Activated CD4-positive, alpha-beta T cell treated with anti-CD3 and anti-CD28 coated beads, Interleukin-2, Interleukin-4, amounts not matched to agents 100 ng/mL and 50 ng/mL, durations not matched to agents 16 hours and 8 hours (primary cell): ENCODE data around the gene PLPPR3.

ENCODE experiments used
- DNase-seq: peaks from one replicate; pipeline ENCODE4 v3.0.0-alpha.2; 2020; ENCODE audit warnings: low spot score

Gene PLPPR3

DNA sequence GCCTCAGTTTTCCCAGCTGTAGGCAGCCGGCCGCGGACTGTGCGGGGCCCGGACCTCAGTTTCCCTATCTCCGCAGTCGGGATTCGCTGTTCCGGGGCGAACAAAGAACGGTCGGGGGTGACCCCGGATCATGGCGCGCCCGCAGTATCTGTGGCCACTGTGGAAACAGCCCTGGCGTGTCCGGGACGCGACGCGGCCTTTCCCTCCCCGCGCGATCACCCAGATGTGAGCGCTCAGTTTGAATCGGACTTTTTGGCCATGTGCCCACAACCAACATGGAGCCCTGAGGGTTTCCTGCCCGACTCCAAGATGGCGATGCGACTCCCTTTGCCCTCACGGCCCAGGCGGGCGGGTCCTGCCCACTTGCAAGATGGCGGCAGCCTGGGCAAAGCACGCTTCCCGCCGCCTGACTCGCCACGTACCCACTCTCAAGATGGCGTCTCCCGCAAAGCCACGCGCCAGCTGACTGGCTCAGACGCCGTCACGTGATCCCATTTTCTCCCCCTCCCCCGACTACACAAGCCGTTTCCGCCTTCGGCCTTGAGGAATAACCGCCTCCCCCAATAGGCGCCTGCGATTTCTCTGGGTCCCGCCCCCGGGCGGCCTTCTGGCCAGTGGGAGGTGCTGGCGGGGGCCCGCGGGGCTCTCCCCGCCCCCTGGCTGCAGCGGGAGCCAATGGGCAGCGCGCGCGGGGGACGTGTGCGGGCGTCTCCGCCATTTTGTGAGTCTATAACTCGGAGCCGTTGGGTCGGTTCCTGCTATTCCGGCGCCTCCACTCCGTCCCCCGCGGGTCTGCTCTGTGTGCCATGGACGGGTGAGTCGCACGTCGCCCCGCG lies 24.8 kb downstream of the PLPPR3 start, which contains the start of gene PTBP1:
Gene PTBP1 (plus strand): TSS at position 761 of the 836 bp plus-strand sequence. CDS start 46 bp downstream, at position 807.
- DNase-seq: peak; percentile 100

DNA sequence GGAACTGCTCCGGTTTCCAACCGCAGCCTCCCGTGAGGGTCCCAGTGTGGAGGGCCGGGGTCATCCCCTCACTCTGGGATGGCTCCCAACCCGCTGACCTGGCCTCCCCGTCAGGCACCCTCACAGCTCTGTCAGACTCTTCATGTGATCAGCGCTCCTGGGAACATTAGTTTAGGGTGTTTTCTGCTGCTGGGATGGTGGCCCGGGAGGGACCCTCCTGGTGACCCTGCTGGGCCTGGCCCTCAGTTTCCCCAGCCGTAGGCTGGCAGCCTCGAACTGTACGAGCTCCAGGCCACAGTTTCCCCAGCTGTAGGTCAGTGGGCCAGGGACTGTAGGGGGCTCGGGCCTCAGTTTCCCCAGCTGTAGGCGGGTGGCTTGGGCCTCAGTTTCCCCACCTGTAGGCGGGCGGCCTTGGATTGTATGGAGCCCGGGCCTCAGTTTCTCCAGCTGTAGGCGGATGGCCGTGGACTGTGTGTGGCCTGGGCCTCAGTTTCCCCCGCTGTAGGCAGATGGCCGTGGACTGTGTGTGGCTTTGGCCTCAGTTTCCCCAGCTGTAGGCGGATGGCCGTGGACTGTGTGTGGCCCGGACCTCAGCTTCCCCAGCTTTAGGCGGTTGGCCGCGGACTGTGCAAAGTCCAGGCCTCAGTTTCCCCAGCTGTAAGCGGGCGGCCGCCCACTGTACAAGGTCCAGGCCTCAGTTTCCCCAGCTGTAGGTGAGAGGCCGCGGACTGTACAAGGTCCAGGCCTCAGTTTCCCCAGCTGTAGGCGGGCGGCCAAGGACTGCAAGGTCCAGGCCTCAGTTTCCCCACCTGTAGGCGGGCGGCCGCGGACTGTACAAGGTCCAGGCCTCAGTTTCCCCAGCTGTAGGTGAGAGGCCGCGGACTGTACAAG lies 25.8 kb downstream of the PLPPR3 start:
- DNase-seq: no peak

DNA sequence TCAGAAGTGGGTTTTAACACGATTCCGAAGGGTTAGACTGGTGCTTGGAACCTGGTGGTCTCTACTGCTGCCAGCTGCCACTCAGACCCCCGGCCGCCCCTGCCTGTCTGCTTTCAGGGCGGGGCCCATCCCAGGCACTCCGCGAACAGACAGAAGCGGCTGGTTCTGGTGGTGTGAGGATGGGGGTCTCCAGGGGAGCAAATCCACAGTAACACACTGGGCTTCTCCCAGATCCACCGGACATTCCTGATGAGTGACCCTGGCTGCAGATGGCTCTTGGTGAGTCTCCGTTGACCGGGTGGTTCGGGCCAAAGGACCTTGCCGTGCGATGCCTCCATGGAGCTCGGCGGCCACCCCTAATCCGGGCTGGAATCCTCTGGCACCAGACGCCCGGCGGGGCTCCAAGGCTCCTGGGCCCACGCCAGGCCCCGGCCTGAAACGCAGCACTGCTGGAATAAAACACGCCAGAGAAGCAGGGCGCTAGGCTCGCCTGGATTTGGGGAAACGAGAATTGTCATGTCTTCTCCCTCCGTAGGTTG lies 26.6 kb downstream of the PLPPR3 start:
- DNase-seq: no peak

DNA sequence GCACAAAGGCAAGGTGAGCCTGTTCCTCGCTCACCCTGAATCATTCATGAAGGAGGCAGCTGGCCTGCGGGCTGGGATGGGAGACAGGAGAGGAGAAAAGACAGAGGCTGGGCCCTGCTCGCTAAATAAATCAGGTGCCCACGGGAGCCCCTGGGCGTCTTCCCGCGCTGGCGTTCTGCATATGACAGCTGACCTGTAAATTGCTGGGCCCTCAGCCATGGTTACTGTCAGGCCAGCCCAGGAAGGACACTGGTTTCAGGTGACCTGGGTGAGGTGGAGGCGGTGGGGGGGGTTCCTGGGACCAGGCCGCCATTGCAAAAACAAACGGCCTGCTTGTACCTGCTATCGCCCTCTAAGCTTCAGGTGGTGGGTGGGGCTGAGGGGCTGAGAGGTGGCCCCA lies 27.9 kb downstream of the PLPPR3 start:
- no peak for DNase-seq

DNA sequence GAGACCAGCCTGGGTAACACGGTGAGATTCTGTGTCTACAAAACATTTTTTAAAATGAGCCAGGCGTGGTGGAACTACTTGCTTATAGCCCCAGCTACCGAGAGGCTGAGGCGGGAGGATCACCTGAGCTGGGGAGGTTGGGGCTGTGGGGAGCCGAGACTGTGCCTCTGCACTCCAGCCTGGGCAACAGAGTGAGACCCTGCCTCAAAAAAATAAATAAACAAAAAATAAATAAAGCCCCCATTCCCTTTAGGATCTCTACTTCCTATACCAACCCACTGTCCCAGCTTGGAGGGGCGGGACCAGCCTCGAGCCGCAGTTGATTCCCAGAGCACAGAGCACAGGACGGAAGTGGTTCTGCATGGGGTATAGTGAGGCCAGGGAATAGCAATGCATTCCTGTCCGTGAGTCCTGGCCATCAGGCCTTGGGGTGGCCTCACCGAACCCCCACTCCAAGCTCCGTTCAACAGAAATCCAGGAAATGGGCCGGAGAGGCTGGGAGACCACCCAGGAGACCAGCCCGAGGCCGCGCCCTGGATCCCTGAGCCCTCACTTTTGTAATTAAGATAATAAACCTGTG lies 29.4 kb downstream of the PLPPR3 start:
- DNase-seq: no peak

DNA sequence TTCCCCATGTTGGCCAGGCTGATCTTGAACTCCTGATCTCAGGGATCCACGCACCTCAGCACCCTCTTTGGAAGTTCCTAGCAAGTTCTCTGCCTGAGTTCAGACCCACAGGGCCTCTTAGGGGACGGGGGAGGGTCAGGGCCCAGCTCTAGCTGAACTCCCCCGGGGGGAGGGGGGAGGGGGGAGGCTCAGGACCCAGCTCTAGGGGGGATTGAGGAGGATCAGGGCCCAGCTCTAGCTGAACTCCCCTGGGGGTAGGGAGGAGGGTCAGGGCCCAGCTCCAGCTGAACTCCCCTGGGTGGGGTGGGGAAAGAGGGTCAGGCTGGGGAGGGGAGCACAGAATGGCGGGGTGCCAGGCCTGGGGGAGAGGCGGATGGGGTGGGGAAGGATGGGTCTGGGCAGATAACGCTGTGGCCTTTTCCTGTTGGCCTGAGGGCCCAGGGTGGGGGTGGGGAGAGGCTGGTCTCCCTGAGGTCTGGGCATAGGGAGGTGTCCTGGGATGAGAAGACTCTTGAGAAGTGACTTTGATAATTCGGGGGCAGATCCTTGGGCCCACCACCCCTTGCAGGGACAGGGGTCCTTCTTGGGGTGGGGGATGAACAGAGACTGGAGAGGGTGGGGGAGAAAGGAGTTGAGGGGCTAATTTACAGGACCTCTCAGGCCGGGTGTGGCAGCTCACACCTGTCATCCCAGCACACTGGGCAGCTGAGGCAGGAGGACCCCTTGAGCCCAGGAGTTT lies 30.0 kb downstream of the PLPPR3 start:
- no peak for DNase-seq

DNA sequence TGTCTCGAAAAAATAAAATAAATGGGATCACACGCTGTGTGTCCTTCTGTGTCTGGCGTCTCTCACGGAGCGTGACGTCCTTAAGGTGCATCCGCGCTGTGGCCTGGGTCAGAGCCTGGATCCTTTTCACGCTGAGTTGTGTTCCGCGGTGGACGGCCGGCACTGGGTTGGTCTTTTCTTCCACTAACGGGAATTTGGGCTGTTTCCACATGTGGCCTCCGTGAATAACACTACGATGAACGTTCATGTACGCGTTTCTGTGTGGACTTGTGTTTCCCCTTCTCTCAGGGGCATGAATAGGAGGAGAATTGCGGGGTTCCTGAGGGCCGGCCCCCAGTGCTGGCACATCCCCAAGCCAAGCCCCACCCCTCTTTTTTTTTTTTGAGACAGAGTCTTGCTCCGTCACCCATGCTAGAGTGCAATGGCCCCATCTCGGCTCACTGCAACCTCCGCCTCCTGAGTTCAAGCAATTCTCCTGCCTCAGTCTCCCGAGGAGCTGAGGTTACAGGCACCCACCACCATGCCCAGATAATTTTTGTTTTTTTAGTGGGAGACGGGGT lies 30.7 kb downstream of the PLPPR3 start:
- DNase-seq: no peak

DNA sequence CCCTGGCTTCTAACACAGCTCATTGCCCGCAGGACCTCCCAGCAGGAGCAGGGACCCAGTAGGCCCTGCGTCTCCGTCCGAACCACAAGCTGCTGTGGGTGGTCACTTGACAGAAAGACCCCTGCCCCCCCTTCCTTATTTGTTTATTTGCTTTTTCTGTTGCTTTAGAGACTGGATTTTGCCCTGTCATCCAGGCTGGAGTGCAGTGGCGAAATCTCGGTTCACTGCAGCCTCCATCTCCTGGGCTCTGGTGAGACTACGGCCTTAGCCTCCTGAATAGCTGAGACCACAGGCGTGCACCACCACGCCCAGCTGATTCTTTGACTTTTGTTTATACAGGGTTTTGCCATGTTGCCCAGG lies 32.1 kb downstream of the PLPPR3 start:
- no peak for DNase-seq

DNA sequence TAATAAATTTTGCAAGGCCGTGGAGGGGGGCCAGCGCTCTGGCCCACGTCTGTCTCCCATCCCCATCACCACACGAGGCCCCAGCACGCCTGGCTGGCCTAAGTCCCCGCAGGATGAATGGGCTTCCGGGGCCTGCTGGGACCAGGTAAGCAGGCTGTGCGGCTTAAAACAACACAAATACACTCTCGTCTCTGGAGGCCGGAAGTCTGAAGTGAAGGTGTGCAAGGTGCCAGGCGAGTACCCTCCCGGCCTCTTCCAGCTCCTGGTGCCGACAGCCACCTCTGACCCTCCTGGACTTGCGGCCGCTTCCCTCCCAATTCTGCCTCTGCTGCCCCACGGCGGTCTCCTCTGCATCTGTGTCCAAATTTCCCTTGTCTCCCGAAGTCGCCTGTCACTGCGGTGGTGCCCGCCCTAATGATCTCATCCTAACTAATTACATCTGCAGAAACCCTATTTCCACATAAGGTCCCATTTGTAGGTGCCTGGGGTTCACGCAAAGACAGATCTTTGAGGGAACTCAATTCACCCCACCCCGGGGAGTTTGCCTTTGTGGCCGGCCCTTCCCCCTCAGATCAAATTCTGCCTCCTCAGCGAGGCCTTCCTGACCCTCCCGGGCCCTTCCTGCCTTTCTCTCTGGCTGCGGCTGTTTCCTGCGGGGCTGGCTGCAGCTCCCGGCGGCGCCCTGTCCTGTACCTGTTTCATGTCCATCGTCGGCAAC lies 32.6 kb downstream of the PLPPR3 start:
- DNase-seq: no peak

DNA sequence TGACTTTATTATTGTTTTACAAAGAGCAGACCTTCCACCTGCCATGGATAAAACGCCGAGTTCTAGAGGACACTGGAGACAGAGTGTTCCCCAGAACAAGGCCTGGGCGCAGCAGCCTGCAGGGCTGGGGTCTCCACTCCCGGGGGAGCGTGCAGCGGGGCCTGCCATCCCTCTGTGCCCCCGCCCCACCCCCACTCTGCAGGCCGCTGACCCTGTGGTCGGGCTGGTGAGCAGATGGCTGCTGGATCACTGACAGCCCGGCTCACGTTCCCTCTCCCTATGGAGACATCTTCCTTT lies 33.1 kb downstream of the PLPPR3 start:
- DNase-seq: no peak

DNA sequence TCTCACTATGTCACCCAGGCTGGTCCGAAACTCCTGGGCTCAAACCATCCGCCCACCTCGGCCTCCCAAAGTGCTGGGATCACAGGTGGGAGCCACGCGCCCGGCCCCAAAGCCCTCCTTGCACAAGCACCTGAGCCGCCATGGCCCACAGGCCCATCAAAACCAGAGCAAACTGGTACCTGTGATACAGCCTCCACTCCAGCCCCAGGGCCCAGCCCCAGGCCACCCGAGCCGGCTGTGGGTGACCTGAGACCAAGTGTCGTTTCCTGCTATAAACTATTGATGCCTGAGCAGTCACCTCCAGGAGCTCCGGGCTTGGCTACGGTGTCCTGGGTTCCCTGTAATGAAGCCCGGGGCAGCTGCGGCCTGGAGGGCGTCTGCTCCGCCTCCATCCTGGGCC lies 34.2 kb downstream of the PLPPR3 start:
- no peak for DNase-seq

DNA sequence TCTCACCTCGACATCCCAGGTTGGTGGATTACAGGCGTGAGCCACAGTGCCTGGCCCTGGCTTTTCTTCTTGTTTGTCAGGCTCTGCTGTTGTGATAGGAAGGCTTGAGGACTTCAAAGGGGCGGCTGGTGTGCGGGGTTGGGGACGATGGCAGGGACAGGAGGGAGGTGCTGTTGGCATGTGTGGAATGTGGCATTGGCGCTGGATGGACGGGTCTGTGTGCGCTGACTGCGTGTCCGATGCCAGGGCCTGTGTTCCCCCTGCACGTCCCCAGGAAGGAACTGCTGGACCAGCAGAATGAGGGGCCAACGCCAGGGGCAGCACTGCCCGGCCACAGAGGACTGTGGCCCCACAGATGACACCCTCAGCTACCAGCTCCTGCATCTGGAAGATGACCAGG lies 37.2 kb downstream of the PLPPR3 start:
- no peak for DNase-seq

DNA sequence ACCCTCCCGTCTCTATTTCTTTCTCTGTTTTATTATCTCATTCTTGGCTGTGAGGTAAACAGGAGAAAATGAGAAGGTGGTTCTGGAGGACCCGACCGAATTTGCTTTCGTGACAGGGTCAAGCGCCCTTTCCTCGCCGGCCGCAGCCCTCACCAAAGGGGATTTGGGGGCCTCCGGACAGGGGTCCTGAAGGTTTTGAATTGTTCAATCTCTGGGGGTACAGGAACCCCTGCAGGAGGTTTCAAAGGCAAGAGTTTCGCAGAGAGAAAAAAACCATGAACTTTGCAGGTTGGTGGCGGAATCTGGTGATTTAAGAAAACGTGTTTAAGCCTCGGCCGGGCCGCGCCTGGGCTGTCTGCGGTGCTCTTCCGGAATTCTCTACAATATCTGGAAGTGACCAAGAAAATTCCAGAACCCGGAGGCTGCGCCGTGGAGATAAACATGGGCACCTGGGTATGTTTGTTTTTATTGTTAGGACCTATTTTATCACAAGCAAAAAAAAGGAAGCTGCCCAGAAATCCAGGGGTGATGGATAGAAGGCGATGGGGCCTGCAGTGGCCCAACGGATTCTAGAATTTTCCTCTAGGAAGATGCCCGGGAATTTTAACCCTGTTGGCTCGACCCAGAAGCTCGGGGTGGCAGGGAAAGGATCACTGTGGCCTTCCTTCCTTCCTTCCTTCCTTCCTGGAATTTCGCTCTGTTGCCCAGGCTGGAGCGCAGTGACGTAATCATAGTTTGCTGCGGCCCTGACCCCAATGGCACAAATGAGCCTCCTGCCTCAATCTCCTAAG lies 38.7 kb downstream of the PLPPR3 start:
- no peak for DNase-seq

DNA sequence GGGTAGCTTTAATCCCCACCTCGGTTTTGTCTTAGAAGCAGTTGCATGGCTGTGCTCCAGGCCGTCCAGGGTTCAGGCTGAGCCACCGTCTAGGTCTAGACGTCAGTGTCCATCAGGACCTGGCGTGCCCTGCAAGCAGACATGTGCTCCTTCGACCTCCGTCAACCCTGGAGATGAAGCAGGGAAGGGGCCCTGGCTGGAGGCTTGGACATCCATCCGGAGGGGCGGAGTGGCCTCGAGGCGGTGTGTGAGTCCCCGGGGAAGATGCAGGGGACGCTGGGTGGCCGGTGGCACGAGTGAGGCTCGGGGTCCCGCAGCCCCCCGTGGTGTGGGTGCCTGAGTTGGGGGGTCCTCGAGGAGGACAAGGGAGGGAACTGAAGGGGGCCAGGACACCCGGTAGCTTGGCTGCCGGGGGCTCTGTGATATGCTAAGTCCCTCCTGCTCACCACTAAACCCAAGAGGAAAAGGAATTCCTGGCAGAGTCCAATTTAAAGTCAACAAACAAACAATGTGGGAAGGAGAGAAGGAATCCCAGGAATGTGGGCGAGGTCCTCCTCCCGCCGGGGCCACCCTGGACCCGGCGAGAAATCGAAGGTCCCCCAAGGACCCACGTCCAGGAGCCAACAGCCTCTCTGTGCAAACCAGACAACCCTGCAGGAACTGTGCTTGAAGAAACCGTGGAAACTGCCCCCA lies 39.4 kb downstream of the PLPPR3 start:
- no peak for DNase-seq

DNA sequence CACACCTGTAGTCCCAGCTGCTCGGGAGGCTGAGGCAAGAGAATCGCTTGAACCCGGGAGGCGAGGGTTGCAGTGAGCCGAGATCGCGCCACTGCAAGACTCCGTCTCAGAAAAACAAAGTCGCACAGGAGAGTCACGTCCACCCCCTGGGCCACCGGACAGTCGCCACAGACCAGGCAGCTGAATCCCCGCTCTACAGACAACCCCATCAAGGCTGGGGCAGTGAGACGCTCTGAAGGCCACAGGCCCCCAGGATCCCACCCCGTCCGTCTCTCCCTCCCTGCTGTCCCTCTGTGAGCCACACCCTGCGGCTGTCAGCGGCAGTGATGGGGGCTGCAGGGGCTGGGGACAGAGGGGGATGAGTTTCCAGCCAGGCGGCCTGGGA lies 40.0 kb downstream of the PLPPR3 start:
- DNase-seq: no peak

DNA sequence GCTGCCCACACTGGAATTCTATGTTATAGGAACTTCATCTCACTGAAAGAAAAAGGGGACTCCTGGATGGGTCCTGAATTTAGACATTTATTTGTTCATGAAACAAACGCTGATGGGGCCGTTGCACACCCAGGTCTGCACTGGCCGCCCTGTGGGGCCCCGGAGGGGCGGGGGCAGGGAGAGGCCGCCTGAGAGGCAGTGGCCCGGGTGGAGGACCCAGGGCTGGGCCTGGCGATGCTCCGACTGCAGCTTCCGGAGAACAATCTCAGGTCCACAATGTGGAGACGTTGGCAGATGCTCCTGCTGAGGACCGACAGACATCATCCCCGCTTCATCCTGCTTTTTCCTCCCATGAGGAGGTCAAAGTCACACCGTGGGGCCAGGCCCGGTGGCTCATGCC lies 40.8 kb downstream of the PLPPR3 start:
- DNase-seq: no peak

DNA sequence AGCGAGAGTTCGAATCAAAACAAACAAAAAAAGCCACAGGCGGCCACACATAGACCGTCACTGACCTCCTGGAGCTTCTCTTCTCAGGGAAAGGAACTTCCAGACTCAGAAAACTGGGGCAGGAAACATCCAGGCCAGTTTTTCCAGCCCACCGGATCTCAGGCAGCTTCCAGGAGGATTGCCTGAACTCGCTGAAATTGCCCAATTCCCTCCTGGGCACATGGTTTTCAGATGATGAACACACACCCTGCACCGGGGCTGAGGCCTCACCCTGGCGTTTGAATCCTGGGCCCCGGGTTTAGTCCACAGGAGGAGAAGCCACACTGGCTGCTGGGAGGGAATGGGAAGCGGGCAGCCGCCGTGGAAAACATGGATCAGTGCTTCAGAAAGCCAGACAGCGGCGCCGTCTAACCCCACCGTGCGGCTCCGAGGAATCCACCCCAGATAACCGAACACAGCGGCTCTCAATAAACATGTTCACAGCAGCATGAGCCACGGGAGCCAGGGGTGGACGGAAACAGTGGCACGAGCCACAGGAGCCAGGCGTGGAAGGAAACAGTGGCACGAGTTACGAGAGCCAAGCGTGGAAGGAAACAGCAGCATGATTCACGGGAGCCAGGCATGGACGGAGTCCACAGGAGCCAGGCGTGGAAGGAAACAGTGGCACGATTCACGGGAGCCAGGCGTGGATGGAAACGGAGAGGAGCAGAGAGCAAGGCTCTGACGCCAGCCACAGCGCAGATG lies 42.7 kb downstream of the PLPPR3 start:
- no peak for DNase-seq

DNA sequence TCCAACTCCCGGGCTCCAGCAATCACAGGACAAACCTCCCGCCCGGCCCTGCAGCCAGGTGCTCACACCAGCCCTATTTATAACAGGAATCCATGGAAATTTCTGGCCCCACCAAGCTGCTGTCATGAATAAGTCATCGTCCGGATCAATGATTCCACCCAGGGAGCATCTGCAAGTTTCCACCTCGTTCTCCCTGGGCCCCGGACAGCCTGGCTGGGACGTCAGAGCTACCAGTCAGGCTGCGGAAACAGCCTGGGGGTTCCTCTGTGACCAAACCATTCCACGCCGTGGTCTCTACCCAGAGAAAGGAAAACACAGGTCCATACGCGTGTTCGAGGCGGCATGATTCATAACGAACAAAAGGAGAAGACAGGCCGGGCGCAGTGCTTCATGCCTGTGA lies 45.2 kb downstream of the PLPPR3 start:
- no peak for DNase-seq
